ENCODE data around the gene ITIH1.

The ITIH1 gene

GRCh38 chr3:52790741-52791140 lies 13.3 kb downstream of the ITIH1 start:
- DNase-seq (ENCODE audit: low read depth, low spot score): no peak
- in situ Hi-C loops (cut with HindIII; ENCODE audit: low sequenced_read_pairs): no loop called here
- TF ChIP-seq, protein P1, sequence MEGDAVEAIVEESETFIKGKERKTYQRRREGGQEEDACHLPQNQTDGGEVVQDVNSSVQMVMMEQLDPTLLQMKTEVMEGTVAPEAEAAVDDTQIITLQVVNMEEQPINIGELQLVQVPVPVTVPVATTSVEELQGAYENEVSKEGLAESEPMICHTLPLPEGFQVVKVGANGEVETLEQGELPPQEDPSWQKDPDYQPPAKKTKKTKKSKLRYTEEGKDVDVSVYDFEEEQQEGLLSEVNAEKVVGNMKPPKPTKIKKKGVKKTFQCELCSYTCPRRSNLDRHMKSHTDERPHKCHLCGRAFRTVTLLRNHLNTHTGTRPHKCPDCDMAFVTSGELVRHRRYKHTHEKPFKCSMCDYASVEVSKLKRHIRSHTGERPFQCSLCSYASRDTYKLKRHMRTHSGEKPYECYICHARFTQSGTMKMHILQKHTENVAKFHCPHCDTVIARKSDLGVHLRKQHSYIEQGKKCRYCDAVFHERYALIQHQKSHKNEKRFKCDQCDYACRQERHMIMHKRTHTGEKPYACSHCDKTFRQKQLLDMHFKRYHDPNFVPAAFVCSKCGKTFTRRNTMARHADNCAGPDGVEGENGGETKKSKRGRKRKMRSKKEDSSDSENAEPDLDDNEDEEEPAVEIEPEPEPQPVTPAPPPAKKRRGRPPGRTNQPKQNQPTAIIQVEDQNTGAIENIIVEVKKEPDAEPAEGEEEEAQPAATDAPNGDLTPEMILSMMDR (IDR thresholded peaks at IDR 0.05; ENCODE audit: low read depth, low read length): no peak
- H3K4me3 ChIP-seq (ENCODE audit: low read depth, low read length): no peak overlapping the region

DNA sequence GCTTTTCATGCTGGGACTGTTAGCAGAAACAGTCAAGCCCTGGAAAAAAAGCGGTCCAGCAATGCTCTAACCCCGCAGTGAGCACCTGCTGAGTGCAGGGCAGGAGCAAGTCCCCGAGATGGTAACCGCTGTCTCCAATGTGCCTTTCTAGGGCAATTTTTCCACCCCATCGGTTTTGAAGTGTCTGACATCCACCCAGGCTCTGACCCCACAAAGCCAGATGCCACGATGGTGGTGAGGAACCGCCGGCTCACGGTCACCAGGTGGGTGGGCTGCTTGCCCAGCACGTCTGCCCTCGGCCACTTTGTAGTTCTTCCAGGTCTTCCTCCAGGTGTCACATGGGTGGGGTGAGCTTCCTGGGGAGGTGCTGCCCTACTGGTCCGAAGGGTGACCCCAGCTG lies 14.0 kb downstream of the ITIH1 start:
- TF ChIP-seq, protein P1 (IDR thresholded peaks at IDR 0.05; ENCODE audit: low read depth, low read length): no peak
- no peak for DNase-seq (ENCODE audit: low read depth, low spot score)
- in situ Hi-C loops (cut with HindIII; ENCODE audit: low sequenced_read_pairs): no loop called here
- H3K4me3 ChIP-seq (ENCODE audit: low read depth, low read length): no peak overlapping the region

DNA sequence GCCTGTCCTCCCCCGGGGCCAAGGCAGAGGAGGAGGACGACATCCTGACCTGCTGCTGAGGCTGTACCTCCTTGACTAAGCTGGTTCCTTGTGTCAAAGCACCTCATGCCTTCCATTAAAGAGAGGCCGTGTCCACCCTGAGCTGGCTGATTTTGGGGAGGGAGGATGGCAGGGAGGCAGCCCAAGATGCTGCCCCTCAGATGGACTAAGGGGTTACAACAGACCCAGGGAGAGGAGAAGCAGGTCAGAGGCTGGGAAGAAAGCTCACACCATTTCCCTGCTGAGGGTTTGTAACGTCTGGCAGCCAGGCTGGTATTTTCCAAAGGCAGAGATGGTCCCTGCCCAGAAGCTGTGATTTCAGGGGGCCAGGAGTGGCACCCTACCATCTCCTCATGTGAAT lies 14.5 kb downstream of the ITIH1 start:
- H3K4me3 ChIP-seq (ENCODE audit: low read depth, low read length): no peak overlapping the region
- no peak for DNase-seq (ENCODE audit: low read depth, low spot score)
- in situ Hi-C loops (cut with HindIII; ENCODE audit: low sequenced_read_pairs): no loop called here
- TF ChIP-seq, protein P1 (IDR thresholded peaks at IDR 0.05; ENCODE audit: low read depth, low read length): no peak

DNA sequence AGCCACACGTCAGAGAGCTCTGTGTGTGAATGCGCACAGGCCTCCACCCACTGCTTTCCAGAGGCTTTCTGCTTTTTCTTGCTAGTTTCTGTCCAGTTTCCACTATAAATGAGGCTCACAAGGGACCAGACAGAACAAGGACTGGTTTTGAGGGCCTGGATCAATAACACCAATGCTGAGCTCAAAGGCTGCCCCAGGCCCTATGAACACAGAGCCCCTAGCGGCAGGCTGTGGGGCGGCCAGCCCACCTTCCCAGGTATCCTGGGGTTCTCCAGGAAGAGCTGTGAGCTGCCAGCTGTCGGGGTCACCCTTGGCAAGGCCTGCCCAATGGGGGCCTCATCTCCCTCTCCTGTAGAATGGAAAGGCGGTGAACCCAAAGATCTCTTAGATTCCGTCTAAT lies 15.0 kb downstream of the ITIH1 start:
- in situ Hi-C loops (cut with HindIII; ENCODE audit: low sequenced_read_pairs): no loop called here
- TF ChIP-seq, protein P1 (IDR thresholded peaks at IDR 0.05; ENCODE audit: low read depth, low read length): peak; percentile 29
- DNase-seq (ENCODE audit: low read depth, low spot score): no peak
- H3K4me3 ChIP-seq (ENCODE audit: low read depth, low read length): no peak overlapping the region

- H3K4me3 ChIP-seq (ENCODE audit: low read depth, low read length): no peak overlapping the region
- in situ Hi-C loops (cut with HindIII; ENCODE audit: low sequenced_read_pairs): no loop called here
- TF ChIP-seq, protein P1 (IDR thresholded peaks at IDR 0.05; ENCODE audit: low read depth, low read length): no peak
- DNase-seq (ENCODE audit: low read depth, low spot score): no peak
Observed at GRCh38 chr3:52792961-52793695, 15.7 kb downstream of the ITIH1 start.

DNA sequence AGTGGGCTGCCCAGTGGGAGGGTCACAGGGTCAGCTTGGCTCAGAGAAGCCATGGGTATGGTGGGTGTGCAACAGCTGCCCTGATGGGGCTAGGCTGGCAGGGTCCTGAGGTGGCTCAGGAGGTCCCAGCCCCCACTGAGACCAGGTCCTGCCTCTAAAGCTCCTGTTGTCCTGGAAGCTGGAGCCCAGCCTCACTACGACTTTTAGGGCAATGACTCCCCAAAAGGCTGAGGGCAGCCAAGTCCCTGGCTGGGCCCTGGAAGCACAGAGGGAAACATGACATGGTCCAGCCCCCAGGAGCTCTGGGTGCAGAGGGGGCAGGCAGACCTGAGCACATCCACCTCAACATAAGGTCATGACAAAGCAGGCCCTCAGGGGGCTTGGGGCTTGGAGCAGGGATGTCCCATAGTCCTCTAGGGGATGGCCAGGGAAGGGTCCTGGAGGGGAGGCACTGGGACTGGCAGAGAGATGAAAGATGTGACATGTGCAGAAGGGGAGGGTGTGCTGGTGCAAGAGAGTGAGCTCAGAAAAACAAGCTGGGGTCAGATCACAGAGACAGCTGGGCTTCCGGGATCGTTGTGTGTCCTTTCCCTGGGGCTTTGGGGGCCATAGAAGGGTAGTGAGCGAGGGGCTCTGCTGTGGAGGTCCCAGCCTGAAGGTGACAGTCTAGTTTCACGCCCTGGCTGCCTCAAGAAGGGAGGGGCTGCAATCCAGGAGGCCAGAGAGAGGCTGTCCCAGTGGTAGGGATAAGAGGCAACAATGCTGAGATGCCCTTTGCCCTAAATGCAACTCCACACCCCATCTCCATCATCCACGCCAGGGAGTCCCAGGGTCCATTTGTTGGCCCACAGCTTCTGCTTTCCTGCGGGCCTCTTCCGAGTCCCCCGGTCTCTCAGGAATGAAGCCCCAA lies 16.6 kb downstream of the ITIH1 start:
- no peak for DNase-seq (ENCODE audit: low read depth, low spot score)
- no peak overlapping the region for H3K4me3 ChIP-seq (ENCODE audit: low read depth, low read length)
- TF ChIP-seq, protein P1 (IDR thresholded peaks at IDR 0.05; ENCODE audit: low read depth, low read length): no peak
- in situ Hi-C loops (cut with HindIII; ENCODE audit: low sequenced_read_pairs): no loop called here
